ENCODE data around the gene OSBPL5. TPM values are rescaled to one million over a fixed set of nuclear protein-coding genes. Genes with fewer than 3 reads are reported as not detected.

The OSBPL5 gene
- total RNA-seq, 2 experiments from 2014 or later = 0.63 to 2.7 TPM

GRCh38 chr11:3044915-3045314, 120.2 kb downstream of the OSBPL5 start:
- no TSS peak for BruUV-seq (replicated peaks)
- intact Hi-C loops (cut with micrococcal nuclease; ENCODE audit: unreplicated experiment) = no loop called here
- Histone ChIP-seq H4K20me1 (ENCODE audit: insufficient read depth, low read length) (no peaks in the 10 kb centered on the region; the same call in 1 of the 2 replicates), H3K4me3 (ENCODE audit: low read depth, low read length, poor library complexity, severe bottlenecking) (no peak overlapping the region), H3K4me2 (ENCODE audit: low read length) (no peak overlapping the region), H3K36me3 (ENCODE audit: insufficient read depth, low read length) (peaks cover 59% of the 10 kb centered on the region; the same call in 1 of the 2 replicates), H3K9me3 (ENCODE audit: low read length) (no peaks in the 10 kb centered on the region), H2AFZ (ENCODE audit: low read length) (no peak overlapping the region), H3K9me2 (ENCODE audit: insufficient read depth, low read length) (no peaks in the 10 kb centered on the region), H3K79me2 (ENCODE audit: insufficient read depth, low read depth, low read length) (peaks cover 11% of the 10 kb centered on the region; the same call in 1 of the 2 replicates), H3K27ac (ENCODE audit: low read depth, low read length, poor library complexity, severe bottlenecking) (no peak overlapping the region), H3K4me1 (ENCODE audit: insufficient read depth, low read length, poor library complexity, severe bottlenecking) (no peaks in the 10 kb centered on the region)
- no peak for TF ChIP-seq EZH2phosphoT487 (IDR thresholded peaks at IDR 0.05; ENCODE audit: borderline replicate concordance, low read depth, low read length)
- no peak for TF ChIP-seq CTCF (conservative IDR thresholded peaks at IDR 0.05; ENCODE audit: low read length)
- CTCF ChIA-PET (ENCODE audit: unreplicated experiment) = interaction anchor here (0.5 kb wide), 1 partner anchor 81 kb away, joined by 3 read pairs; no protein-coding TSS in a partner anchor
- POLR2A ChIA-PET = no interaction called here
- no peak for DNase-seq (ENCODE audit: low spot score)

- Histone ChIP-seq H4K20me1 (ENCODE audit: insufficient read depth, low read length) (no peaks in the 10 kb centered on the region), H2AFZ (ENCODE audit: low read length) (no peak overlapping the region), H3K4me3 (ENCODE audit: low read depth, low read length, poor library complexity, severe bottlenecking) (no peak overlapping the region), H3K4me2 (ENCODE audit: low read length) (no peak overlapping the region), H3K9me3 (ENCODE audit: low read length) (no peaks in the 10 kb centered on the region), H3K79me2 (ENCODE audit: insufficient read depth, low read depth, low read length) (peaks cover 8% of the 10 kb centered on the region; the same call in 1 of the 2 replicates), H3K9me2 (ENCODE audit: insufficient read depth, low read length) (no peaks in the 10 kb centered on the region), H3K27ac (ENCODE audit: low read depth, low read length, poor library complexity, severe bottlenecking) (no peak overlapping the region), H3K4me1 (ENCODE audit: insufficient read depth, low read length, poor library complexity, severe bottlenecking) (no peaks in the 10 kb centered on the region), H3K36me3 (ENCODE audit: insufficient read depth, low read length) (peaks cover 61% of the 10 kb centered on the region; the same call in 1 of the 2 replicates)
- no peak for TF ChIP-seq EZH2phosphoT487 (IDR thresholded peaks at IDR 0.05; ENCODE audit: borderline replicate concordance, low read depth, low read length)
- no peak for TF ChIP-seq CTCF (conservative IDR thresholded peaks at IDR 0.05; ENCODE audit: low read length)
- no TSS peak for BruUV-seq (replicated peaks)
- DNase-seq (ENCODE audit: low spot score) = no peak
- CTCF ChIA-PET (ENCODE audit: unreplicated experiment) = no interaction called here
- intact Hi-C loops (cut with micrococcal nuclease; ENCODE audit: unreplicated experiment) = no loop called here
- POLR2A ChIA-PET = no interaction called here
These were observed 121.1 kb downstream of the OSBPL5 start for GRCh38 chr11:3044004-3044403.

- CTCF ChIA-PET (ENCODE audit: unreplicated experiment) = no interaction called here
- Histone ChIP-seq H3K9me3 (ENCODE audit: low read length) (no peaks in the 10 kb centered on the region), H3K36me3 (ENCODE audit: insufficient read depth, low read length) (peaks cover 67% of the 10 kb centered on the region; the same call in 1 of the 2 replicates), H3K79me2 (ENCODE audit: insufficient read depth, low read depth, low read length) (peaks cover 5% of the 10 kb centered on the region; the same call in 1 of the 2 replicates), H4K20me1 (ENCODE audit: insufficient read depth, low read length) (no peaks in the 10 kb centered on the region), H3K4me2 (ENCODE audit: low read length) (no peak overlapping the region), H3K27ac (ENCODE audit: low read depth, low read length, poor library complexity, severe bottlenecking) (no peak overlapping the region), H3K4me3 (ENCODE audit: low read depth, low read length, poor library complexity, severe bottlenecking) (no peak overlapping the region), H2AFZ (ENCODE audit: low read length) (no peak overlapping the region), H3K4me1 (ENCODE audit: insufficient read depth, low read length, poor library complexity, severe bottlenecking) (no peaks in the 10 kb centered on the region), H3K9me2 (ENCODE audit: insufficient read depth, low read length) (no peaks in the 10 kb centered on the region)
- intact Hi-C loops (cut with micrococcal nuclease; ENCODE audit: unreplicated experiment) = no loop called here
- no peak for TF ChIP-seq CTCF (conservative IDR thresholded peaks at IDR 0.05; ENCODE audit: low read length)
- TF ChIP-seq EZH2phosphoT487 (IDR thresholded peaks at IDR 0.05; ENCODE audit: borderline replicate concordance, low read depth, low read length) = no peak
- DNase-seq (ENCODE audit: low spot score) = no peak
- BruUV-seq (replicated peaks) = no TSS peak
- POLR2A ChIA-PET = no interaction called here
These were observed 121.7 kb downstream of the OSBPL5 start for GRCh38 chr11:3043315-3043871.

All from OCI-LY7 (cell line).